Stimulated activated CD4-positive, alpha-beta T cell treated with anti-CD3 and anti-CD28 coated beads, Interleukin-1b, Interleukin-23, amount 100 ng/mL, for 24 hours (primary cell): Measurements from ENCODE around the gene HACD1.

Source experiments
- DNase-seq, 4 experiments: peaks; one replicate each; pipeline ENCODE4 v3.0.0-alpha.2; 2020; ENCODE audit warnings: low read depth in 4 of 4, low spot score in 1 of 4

The HACD1 gene, protein sequence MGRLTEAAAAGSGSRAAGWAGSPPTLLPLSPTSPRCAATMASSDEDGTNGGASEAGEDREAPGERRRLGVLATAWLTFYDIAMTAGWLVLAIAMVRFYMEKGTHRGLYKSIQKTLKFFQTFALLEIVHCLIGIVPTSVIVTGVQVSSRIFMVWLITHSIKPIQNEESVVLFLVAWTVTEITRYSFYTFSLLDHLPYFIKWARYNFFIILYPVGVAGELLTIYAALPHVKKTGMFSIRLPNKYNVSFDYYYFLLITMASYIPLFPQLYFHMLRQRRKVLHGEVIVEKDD

DNA sequence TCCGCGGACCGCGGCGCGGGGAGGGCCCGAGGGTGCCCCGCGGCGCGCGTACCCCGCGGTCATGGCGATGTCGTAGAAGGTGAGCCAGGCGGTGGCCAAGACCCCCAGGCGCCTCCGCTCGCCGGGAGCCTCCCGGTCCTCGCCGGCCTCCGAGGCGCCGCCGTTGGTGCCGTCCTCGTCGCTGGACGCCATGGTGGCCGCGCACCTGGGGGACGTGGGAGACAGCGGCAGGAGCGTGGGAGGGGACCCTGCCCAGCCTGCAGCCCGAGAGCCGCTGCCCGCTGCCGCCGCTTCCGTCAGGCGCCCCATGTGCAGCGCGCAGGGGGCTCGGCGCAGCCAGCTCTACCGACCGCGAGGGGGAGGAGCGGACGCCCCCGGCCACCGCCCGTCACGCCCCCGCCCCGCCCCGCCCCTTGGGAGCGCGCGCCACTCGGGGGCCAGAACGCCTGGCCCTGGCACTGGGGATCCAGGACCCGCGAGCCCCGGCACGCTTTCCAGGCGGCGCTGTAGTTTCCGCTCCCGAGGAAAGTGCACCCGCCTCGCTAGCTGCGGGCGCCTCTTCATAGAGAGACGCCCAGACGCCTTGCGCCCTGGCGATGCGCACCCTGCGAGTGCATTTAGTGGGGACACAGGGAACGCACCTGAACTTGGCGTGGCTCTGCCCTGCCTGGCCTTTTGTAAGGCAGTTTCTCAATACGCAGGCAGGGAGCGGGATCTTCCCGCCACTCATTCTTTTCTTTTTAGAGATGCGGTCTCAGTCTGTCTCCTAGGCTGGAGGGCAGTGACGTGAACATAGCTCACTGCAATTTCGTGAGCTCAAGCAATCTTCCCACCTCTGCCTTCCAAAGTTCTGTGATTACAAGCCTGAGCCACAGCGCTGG, at the start of gene HACD1:
HACD1 (minus strand) TSS at position 344 of the 881 bp plus-strand sequence; CDS start at position 309, 35 bp downstream.
- DNase-seq, result peak in 3 of 4 experiments; percentile 26 to 45 (median 32)

DNA sequence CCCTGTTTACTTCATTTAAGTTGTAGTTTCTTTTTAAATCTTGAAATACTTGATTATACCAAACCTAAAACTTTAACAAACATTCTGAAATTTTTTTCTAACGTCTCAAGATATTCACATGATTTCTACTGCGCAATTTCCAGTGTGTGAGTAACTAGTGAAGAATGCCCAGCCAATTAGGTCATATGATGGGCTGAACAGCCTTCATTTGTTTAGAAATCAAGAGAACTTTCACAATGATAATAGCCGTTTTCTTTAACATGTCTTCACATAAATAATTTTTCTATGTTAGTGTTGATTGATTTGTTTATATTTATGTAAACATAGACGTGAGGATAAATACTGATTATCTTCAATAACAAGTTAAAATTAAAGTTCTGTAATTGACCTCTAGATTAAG, 48.6 kb upstream of the HACD1 start:
- DNase-seq, result no peak

DNA sequence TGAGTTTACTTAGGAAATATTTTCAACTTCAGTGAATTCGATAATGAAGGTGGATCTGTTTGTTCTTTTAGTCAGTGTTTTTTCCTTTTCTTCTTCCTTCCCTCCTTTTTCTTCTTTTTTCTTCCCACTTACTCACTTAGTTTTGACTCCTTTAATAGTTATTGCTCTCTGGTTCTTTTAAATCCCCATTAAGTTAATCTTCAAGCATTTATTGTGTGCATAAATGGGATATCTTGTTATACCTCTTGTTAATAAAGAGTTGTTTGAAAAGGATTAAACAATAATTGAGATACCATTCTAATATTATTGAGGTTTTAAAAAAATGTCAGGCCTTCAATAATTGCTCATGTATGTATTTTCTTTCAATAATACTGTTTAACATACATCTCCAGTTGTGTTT, 46.3 kb upstream of the HACD1 start:
- DNase-seq, result no peak

DNA sequence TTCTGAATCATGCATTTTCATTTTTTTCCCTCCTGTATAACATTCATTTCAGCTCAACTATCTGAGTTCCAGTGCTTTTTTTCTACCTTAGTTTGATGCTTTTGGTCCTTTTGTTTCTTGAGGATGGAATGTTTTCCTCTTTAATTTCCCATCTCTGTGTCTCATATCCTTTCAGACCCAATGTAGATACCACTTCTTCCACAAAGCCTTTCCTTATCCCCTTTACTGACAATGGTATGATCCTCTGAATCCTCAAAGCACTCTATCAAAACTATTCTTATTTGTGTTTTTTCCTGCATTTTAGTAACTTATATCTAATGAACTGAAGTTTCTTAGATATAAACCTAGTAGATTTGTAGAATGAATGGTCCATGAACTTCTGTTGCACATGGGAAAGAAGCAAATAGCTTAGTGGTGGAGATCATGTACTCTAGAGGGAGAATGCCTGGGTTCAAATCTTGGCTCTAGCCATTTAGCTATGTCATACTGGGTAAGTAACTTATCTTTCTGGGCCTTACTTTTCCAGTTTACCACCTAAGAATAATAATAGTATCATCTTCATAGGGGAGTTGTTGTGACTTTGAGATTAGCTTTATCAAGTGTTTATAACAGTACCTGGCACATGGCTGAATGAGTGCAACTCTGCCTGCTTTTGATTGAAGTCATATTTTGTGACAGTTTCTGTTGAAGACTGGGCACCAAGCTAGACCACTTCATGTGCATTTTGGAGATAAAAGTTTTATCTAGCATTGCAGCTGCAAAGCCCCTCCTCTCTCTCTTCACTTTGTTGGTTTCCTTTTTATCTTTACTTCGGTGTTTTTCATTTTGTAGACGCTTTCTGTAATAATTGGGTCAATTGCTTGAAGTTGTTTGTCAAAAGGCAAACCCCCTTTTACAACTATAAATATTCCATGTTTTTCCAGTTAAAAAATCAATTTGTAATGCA, 45.3 kb upstream of the HACD1 start:
- no peak for DNase-seq

DNA sequence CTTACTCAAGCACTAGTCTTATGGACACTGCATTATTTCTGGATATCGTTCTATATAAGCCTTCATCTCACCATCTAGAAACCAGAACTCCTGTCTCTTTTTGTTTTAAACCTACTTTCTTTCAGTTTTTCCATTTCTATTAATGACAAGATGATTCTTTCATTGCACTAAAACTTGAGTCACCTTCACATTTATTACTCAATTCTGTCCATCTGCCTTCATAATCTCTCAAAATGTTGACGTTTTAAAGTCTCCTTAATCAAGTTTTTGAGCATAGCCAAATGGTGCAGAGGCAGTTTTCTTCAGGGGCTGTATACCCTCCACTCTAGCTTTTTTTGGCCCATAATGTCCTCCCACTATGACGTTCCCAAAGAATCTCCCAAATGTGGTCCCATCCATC, 44.3 kb upstream of the HACD1 start:
- DNase-seq, result no peak

DNA sequence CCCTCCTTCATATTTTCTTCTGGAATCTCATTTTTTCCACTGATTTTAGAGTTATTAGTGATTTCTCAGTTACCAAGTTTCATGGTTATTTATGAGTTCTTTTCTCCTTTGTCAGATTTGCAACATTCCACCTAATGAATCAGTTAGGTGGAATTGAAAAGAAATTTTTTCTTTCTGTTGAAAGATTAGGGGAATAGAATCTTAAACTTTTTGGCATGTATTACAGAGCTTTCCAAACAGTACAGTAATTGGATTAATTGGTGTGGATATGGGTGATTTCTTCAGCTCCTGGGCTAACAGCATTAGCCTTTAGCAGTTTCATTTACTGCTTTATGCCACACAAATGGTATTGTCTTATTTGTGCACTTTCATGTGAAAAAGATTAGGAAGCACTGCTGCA, 43.7 kb upstream of the HACD1 start:
- DNase-seq, result no peak

DNA sequence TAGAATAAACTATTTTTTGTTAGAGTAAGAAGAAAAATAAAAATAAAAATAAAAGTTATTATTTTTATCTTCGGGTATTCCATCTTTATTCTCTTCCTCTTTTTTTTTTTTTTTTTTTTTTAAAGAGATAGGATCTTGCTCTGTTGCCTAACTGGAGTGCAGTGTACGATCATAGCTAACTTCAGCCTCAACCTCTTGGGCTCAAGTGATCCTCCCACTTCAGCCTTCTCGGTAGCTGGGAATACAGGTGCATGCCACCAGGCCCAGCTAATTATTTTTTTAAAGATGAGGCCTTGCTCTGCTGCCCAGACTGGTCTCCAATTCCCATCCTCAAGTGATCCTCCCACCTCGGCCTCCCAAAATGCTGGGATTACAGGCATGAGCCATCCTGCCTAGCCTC, 42.2 kb upstream of the HACD1 start:
- no peak for DNase-seq

DNA sequence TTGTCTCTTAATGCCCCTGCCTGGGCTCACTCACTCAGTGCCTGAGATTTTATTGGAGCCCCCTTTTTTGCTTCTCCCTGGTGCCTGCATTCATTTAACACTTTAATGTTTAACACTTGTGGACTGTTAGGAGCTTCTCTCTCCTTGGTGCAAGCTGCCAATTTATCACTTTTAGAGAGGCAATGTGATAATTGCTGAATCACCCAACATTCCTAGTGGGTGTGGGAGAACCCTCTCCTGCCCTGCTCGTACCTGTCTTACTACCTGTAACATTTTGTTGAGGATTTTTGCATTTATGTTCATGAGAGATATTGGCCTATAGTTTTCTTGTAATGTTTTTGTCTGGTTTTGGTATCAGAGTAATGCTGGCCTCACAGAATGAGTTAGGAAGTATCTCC, 39.9 kb upstream of the HACD1 start:
- DNase-seq, result no peak

DNA sequence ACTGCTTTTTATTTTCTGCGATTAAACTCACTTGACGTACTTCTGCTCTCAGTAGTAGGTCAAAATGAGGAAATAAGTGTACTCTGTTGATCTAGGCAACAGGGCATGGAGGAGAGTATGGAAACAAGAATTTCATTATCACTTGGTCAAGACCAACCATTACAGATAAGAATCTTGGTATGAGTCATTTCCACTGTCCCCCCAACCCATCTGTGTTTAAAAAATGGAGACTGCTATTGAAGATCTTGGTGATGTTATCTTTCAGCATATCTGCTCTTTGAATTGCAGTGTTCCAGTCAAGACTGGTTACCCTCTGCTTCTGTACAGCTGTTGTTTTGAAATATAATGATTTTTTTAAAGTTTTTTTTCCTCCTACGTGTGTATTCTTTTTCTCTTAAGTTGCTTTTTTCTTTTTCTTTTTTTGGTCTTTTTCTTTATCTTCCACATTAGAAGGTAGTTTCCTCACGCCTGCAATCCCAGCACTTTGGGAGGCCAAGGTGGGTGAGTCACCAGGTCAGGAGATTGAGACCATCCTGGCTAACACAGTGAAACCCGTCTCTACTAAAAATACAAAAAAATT, 38.5 kb upstream of the HACD1 start:
- no peak for DNase-seq

DNA sequence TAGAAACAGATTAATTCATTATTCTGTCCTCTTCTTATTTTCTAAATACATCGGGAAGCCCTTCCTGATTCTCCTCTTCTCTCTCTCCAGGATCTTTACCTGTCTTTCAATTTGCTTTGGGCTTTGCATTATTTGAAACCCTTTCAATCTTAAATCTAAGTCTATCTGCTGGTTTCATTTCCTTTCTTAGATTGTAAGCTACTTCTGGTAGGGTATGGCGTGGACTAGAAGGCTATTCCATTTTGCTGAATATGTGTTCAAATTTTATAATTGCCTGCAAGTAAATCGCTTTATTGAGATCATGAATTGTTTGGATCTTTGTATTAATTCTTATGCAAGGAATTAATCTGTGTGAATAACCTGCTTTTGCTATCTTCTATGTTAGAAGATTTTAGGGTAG, 37.8 kb upstream of the HACD1 start:
- DNase-seq, result no peak

DNA sequence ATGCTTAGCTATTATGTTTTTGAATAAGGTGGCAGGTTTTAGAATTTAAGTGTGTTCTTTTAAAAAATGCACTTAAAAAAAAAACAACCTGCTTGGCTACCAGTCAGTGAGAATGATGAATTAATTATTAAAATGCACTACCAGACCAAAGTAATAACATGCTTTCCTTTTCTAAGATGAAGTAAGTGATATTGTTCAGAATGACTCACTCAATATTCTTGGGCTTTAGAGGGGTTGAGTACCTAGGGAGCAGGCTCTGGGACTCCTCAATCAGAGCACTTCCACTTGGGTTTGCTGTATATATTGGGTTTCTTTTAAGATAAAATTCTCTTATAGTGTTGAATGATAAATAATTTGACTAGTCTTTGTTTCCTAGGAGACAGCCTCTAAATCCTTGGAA, 35.4 kb upstream of the HACD1 start:
- no peak for DNase-seq

DNA sequence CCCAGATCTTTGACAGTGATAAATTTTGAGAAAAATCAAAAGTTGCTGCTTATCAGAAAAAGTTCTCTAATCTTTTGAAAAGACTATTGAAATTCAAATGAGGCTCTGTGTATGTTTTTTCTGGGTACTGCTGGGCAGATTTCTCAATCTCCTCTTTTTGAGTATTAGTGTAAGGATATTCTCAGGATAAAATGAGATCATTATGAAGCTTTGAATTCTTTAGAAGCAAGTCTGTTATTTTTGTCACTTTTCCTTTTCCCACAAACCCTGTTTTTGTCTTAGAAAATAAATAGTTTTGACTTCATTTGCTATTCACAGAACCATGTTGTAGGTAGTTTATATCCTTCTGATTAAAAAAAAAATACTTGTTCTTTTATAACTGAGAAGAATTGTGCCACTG, 34.7 kb upstream of the HACD1 start:
- no peak for DNase-seq

DNA sequence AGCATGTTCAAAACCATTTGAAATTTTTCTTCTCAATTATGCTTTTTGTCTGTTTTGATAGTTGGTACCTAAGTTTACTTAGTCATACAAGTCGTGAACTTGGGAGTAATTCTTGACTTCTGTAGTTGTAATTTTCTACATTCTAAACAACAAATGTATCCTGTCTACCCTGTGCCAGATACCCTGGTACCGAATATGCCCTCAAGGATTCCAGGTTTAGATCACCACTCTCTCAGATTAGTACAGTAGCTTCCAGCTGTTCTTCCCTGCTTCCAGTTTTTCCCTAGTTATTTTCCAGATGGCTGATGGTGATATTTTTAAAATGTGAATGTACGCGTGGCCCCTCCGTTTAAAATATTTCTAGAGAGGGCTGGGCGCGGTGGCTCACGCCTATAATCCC, 33.2 kb upstream of the HACD1 start:
- DNase-seq, result no peak

DNA sequence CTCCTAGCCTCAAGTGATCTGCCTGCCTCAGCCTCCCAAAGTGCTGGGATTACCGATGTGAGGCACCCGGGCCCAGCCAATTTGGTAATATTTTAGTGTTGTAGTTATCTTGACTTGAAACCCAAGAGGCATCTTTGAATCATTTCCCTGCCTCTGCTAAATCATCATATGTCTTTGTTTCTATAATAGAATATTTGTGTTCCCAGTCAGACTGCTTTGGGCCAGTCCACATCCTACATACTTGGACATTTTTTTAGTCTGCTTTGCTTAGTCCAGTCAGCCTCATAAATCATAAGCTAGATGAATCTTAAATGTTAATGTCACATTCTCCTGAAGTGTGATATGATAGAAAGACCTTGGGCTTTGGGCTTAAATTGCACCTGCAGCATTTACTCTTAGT, 32.7 kb upstream of the HACD1 start:
- DNase-seq, result no peak

DNA sequence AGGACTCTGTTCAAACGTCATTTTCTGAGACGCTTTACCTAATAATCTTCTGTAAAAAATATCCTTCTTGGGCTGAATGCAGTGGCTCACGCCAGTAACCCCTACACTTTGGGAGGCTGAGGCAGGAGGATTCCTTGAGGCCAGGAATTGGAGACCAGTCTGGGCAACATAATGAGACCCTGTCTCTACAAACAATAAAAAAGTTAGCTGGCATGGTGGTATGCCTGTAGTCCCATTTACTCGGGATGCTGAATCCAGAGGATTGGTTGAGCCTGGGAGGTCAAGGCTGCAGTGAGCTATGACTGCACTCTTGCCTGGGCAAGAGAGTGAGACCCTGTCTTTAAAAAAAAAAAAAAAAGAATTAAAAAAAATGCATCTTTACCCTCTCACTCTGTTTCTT, 31.9 kb upstream of the HACD1 start:
- no peak for DNase-seq

DNA sequence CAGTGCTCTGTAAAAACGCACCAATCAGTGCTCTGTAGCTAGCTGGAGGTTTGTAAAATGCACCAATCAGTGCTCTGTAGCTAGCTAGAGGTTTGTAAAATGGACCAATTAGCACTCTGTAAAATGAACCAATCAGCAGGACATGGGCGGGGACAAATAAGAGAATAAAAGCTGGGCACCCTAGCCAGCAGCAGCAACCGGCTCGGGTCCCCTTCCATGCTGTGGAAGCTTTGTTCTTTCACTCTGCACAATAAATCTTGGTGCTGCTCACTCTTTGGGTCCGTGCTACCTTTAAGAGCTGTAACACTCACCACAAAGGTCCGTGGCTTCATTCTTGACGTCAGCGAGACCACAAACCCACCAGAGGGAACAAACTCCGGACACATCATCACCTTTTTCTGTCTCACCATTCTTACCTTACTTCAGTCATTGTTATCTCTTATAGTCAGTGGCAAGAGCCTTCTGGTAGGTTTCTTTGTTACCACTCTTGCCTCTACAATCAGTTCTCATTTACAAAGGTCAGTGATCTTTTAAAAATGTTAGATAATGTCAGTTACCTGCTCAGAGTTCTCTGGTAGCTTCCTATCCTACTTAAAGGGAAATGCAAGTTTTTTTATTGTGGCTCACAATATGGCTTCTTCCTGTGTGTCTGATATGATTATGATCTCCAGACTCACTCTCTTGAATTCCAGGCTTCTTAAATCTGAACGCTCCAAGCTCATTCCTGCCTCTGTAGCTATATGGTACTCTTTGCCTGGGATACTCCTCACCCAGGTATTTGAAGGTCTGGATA, 31.3 kb upstream of the HACD1 start:
- peak in 1 of 4 experiments; percentile 45 for DNase-seq

DNA sequence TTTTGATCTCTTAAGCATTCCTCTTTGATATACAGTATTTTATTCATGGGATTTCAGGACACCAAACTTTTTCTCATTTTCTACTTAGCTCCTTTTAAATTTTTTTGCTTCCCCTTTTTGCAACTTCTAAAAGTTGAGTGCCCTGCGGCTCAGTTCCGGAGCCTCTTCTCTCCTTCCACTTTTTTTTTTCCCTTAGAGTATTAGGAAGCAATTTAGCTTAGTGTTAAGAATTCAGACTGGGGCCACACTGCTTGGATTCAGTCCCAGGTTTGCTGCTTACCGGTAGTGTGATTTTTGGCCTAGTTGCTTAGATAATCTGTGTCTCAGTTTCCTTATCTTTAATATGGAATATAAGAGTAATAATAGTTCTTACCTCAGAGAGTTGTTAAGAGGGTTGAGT, 30.2 kb upstream of the HACD1 start:
- DNase-seq, result no peak

DNA sequence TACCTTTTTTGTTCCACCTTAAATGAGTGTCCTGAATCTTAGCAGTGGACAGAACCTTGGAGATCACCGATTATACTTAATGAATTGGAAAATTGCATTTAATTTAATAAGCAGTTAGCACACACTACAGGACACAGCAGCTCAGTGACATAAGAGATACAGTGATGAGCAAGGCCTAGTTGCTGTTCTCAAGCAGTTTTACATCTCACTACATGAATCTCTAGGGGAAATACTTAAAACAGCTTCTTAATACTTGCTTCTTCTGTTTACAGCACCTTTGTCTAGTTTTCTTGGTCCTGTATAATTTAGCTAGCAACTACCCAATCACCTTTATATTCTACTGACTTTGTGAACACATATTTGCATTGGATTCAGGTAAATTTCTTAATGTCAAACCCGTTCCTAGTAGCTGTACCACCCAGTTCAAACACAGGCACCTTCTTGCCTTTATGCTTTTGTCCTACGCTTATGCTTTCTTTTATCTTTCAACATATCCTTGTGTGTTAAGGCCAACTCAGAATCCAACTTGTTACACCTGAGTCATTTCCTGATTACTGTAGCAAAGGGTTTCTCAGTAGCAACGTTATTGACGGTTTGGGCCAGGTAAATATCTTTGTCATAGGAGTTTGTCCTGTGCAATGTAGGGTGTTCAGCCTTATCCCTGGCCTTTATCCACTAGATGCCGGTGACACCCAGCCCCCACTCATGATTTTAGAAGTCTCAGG, 28.6 kb upstream of the HACD1 start:
- DNase-seq, result no peak

DNA sequence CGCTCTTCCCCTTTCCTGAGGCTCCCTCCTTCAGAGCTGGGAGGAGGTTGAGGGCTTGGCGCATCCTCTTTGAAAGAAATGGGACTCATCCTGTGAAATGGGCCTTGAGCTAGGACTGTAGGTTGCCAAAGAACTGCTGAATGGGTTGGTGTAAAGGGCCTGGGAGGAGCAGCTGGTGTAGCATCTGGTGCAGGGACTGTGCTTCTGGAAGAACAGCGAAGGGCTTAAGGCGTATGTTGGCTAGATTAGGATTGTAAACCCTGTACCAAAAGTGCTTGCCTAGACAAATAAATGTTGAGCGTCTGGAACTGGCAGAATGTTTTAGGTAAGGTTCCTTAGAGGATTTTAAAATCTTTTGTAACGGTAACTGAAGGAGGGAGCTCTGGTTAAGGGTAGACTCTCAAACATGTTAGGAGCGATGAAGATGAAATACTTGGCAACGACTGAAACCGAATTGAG, 27.3 kb upstream of the HACD1 start:
- no peak for DNase-seq
